HEK293 (cell line): Measurements from ENCODE around the gene DDX54.

Experiments used
- KLF1 ChIP-seq: fragments of 450-650 bp; formaldehyde crosslinking; IDR thresholded peaks from 2 replicates; pipeline ENCODE4 v1.5.1; 2016; ENCODE audit warnings: missing biosample characterization, missing genetic modification characterization
- KLF16 ChIP-seq: fragments of 450-650 bp; formaldehyde crosslinking; IDR thresholded peaks from 2 replicates; pipeline ENCODE4 v1.5.1; 2017; ENCODE audit warnings: missing biosample characterization, missing genetic modification characterization
- SP3 ChIP-seq: fragments of 450-650 bp; formaldehyde crosslinking; IDR thresholded peaks from 2 replicates; pipeline ENCODE4 v1.5.1; 2016; ENCODE audit warnings: missing biosample characterization, missing genetic modification characterization
- ZBTB21 ChIP-seq: fragments of 450-650 bp; formaldehyde crosslinking; IDR thresholded peaks from 2 replicates; pipeline ENCODE4 v1.5.1; 2017; ENCODE audit warnings: missing biosample characterization, missing genetic modification characterization
- ZFP37 ChIP-seq: fragments of 450-650 bp; formaldehyde crosslinking; IDR thresholded peaks from 2 replicates; pipeline ENCODE4 v1.5.1; 2016; ENCODE audit warnings: missing biosample characterization, missing genetic modification characterization
- ZNF121 ChIP-seq: fragments of 450-650 bp; formaldehyde crosslinking; IDR thresholded peaks from 2 replicates; pipeline ENCODE4 v1.5.1; 2016; ENCODE audit warnings: missing biosample characterization, missing genetic modification characterization
- ZNF24 ChIP-seq: fragments of 450-650 bp; formaldehyde crosslinking; IDR thresholded peaks from 2 replicates; pipeline ENCODE4 v1.5.1; 2016; ENCODE audit warnings: missing biosample characterization, missing genetic modification characterization
- ZNF544 ChIP-seq: fragments of 450-650 bp; formaldehyde crosslinking; IDR thresholded peaks from 2 replicates; pipeline ENCODE4 v1.5.0; 2017; ENCODE audit warnings: missing biosample characterization, missing genetic modification characterization
- ZNF654 ChIP-seq: fragments of 450-650 bp; formaldehyde crosslinking; IDR thresholded peaks from 2 replicates; pipeline ENCODE4 v1.5.1; 2016; ENCODE audit warnings: low read depth, missing biosample characterization, missing genetic modification characterization
- ZNF664 ChIP-seq: fragments of 450-650 bp; formaldehyde crosslinking; IDR thresholded peaks from 2 replicates; pipeline ENCODE4 v1.5.1; 2016; ENCODE audit warnings: missing biosample characterization, missing genetic modification characterization
- ZNF747 ChIP-seq: fragments of 450-650 bp; formaldehyde crosslinking; IDR thresholded peaks from 2 replicates; pipeline ENCODE4 v1.5.1; 2016; ENCODE audit warnings: missing biosample characterization, missing genetic modification characterization
- ZNF791 ChIP-seq: fragments of 450-650 bp; formaldehyde crosslinking; IDR thresholded peaks from 2 replicates; pipeline ENCODE4 v1.5.1; 2016; ENCODE audit warnings: missing biosample characterization, missing genetic modification characterization
- TF ChIP-seq, protein P1 (sequence below): fragments of 450-650 bp; formaldehyde crosslinking; IDR thresholded peaks from 2 replicates; pipeline ENCODE4 v1.5.1; 2016; ENCODE audit warnings: missing biosample characterization, missing genetic modification characterization
- TF ChIP-seq, protein P2 (sequence below): fragments of 450-650 bp; formaldehyde crosslinking; IDR thresholded peaks from 2 replicates; pipeline ENCODE4 v1.5.1; 2016; ENCODE audit warnings: missing biosample characterization, missing genetic modification characterization

DNA sequence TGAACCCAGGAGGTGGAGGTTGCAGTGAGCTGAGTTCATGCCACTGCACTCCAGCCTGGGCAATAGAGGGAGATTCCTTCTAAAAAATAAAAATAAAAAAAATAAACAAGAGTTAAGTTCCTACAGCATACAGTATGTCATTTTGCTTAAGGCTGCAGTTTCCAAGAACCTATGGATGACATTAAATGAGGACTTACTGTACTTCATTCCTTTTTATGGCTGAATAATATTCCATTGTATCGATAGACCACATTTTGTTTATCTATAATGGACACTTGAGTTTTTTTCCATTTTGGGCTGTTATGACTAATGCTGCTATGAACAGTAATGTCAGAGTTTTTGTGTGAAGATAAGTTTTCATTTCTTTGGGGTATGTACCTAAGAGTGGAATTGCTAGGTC is 67.1 kb downstream of the DDX54 start:
- TF ChIP-seq, protein P1, sequence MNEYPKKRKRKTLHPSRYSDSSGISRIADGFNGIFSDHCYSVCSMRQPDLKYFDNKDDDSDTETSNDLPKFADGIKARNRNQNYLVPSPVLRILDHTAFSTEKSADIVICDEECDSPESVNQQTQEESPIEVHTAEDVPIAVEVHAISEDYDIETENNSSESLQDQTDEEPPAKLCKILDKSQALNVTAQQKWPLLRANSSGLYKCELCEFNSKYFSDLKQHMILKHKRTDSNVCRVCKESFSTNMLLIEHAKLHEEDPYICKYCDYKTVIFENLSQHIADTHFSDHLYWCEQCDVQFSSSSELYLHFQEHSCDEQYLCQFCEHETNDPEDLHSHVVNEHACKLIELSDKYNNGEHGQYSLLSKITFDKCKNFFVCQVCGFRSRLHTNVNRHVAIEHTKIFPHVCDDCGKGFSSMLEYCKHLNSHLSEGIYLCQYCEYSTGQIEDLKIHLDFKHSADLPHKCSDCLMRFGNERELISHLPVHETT: no peak
- TF ChIP-seq ZNF664 (tag by site-specific recombination): peak; percentile 76
- TF ChIP-seq ZBTB21 (tag by site-specific recombination): no peak
- no peak for TF ChIP-seq KLF1 (tag by site-specific recombination)
- no peak for TF ChIP-seq ZNF544 (tag by site-specific recombination)
- no peak for TF ChIP-seq ZNF791
- TF ChIP-seq ZNF121 (tag by site-specific recombination): no peak
- TF ChIP-seq ZFP37 (tag by site-specific recombination): no peak
- no peak for TF ChIP-seq ZNF24
- TF ChIP-seq, protein P2, sequence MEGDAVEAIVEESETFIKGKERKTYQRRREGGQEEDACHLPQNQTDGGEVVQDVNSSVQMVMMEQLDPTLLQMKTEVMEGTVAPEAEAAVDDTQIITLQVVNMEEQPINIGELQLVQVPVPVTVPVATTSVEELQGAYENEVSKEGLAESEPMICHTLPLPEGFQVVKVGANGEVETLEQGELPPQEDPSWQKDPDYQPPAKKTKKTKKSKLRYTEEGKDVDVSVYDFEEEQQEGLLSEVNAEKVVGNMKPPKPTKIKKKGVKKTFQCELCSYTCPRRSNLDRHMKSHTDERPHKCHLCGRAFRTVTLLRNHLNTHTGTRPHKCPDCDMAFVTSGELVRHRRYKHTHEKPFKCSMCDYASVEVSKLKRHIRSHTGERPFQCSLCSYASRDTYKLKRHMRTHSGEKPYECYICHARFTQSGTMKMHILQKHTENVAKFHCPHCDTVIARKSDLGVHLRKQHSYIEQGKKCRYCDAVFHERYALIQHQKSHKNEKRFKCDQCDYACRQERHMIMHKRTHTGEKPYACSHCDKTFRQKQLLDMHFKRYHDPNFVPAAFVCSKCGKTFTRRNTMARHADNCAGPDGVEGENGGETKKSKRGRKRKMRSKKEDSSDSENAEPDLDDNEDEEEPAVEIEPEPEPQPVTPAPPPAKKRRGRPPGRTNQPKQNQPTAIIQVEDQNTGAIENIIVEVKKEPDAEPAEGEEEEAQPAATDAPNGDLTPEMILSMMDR (tag by site-specific recombination): no peak
- no peak for TF ChIP-seq ZNF654
- no peak for TF ChIP-seq ZNF747 (tag by site-specific recombination)
- TF ChIP-seq KLF16 (tag by site-specific recombination): no peak
- no peak for TF ChIP-seq SP3 (tag by site-specific recombination)
